ENCODE data around the gene ART5. TPM values are rescaled to one million over a fixed set of nuclear protein-coding genes. Genes with fewer than 3 reads are reported as not detected.
"Not testable (repeated sequence)": the region's sequence is repeated elsewhere in the genome, so short reads cannot be mapped to it uniquely, and the experiment has no call there.

The ART5 gene
- total RNA-seq, 1 donor from 2014 or later, result not detected

GRCh38 chr11:3659595-3660515 is 18.1 kb upstream of the ART5 start:
- DNase-seq (ENCODE audit: low spot score in 2 of 2) (no peak), FAIRE-seq (no peak)

- FAIRE-seq (no peak), DNase-seq (ENCODE audit: low spot score in 2 of 2) (no peak)
Observed at GRCh38 chr11:3658252-3658651, 16.5 kb upstream of the ART5 start.

GRCh38 chr11:3657331-3657730 is 15.5 kb upstream of the ART5 start:
- FAIRE-seq; DNase-seq (ENCODE audit: low spot score in 2 of 2): not testable (repeated sequence)

GRCh38 chr11:3655547-3655946 is 13.8 kb upstream of the ART5 start:
- FAIRE-seq (no peak), DNase-seq (ENCODE audit: low spot score in 2 of 2) (no peak)

- FAIRE-seq; DNase-seq (ENCODE audit: low spot score in 2 of 2): not testable (repeated sequence)
Observed at GRCh38 chr11:3652514-3652913, 10.7 kb upstream of the ART5 start.

GRCh38 chr11:3649374-3649773 is 7.6 kb upstream of the ART5 start:
- not testable (repeated sequence) for FAIRE-seq; DNase-seq (ENCODE audit: low spot score in 2 of 2)

GRCh38 chr11:3648843-3649242 is 7.1 kb upstream of the ART5 start:
- not testable (repeated sequence) for FAIRE-seq; DNase-seq (ENCODE audit: low spot score in 2 of 2)

- FAIRE-seq, result no peak
- DNase-seq (ENCODE audit: low spot score in 2 of 2), result no peak
Observed at GRCh38 chr11:3645552-3645951, 3.8 kb upstream of the ART5 start.

- FAIRE-seq, result no peak
Observed at GRCh38 chr11:3644817-3645235, 3.0 kb upstream of the ART5 start, which contains the start of gene ART1. TSS of gene ART1 (plus strand) at chr11:3645128. CDS start at chr11:3659214, 14,086 bp downstream.

GRCh38 chr11:3643102-3643546 is 1.3 kb upstream of the ART5 start:
- FAIRE-seq, result not testable (repeated sequence)

More at GRCh38 chr11:3644817-3645235, 3.0 kb upstream of the ART5 start, which contains the start of gene ART1:
- DNase-seq (ENCODE audit: low spot score in 2 of 2), result no peak

GRCh38 chr11:3642071-3642951 is 519 bp upstream of the ART5 start:
- no peak for FAIRE-seq
- DNase-seq (ENCODE audit: low spot score in 2 of 2), result peak; percentile 46 to 79

More at GRCh38 chr11:3643102-3643546, 1.3 kb upstream of the ART5 start:
- DNase-seq (ENCODE audit: low spot score in 2 of 2), result not testable (repeated sequence)

GRCh38 chr11:3641191-3641590 is 601 bp downstream of the ART5 start:
- FAIRE-seq (no peak), DNase-seq (ENCODE audit: low spot score in 2 of 2) (no peak)

GRCh38 chr11:3639841-3640240 is 2.0 kb downstream of the ART5 start:
- FAIRE-seq, result no peak
- DNase-seq (ENCODE audit: low spot score in 2 of 2), result no peak

GRCh38 chr11:3638513-3638912 is 3.3 kb downstream of the ART5 start:
- no peak for FAIRE-seq

GRCh38 chr11:3637201-3637600 is 4.6 kb downstream of the ART5 start:
- no peak for DNase-seq (ENCODE audit: low spot score in 2 of 2)
- FAIRE-seq, result no peak

More at GRCh38 chr11:3638513-3638912, 3.3 kb downstream of the ART5 start:
- DNase-seq (ENCODE audit: low spot score in 2 of 2), result no peak

- FAIRE-seq (no peak), DNase-seq (ENCODE audit: low spot score in 2 of 2) (no peak)
Observed at GRCh38 chr11:3635641-3636375, 6.0 kb downstream of the ART5 start.

- DNase-seq (ENCODE audit: low spot score in 2 of 2), result no peak
- no peak for FAIRE-seq
Observed at GRCh38 chr11:3632070-3632660, 9.6 kb downstream of the ART5 start.

- FAIRE-seq (no peak), DNase-seq (ENCODE audit: low spot score in 2 of 2) (no peak)
Observed at GRCh38 chr11:3631331-3631730, 10.5 kb downstream of the ART5 start.

- no peak for FAIRE-seq
- no peak for DNase-seq (ENCODE audit: low spot score in 2 of 2)
Observed at GRCh38 chr11:3627291-3627690, 14.5 kb downstream of the ART5 start.

Data from frontal cortex (tissue), 4 donors.